H1 (cell line): ENCODE measurements around the gene LOXL1. TPM values are rescaled to one million over a fixed set of nuclear protein-coding genes. Genes with fewer than 3 reads are reported as not detected.

ENCODE experiments used
- CTCF ChIA-PET: fragments of 300-600 bp; sonication (Branson Sonifier 250); formaldehyde crosslinking; loops from one replicate; lab custom pipeline; 2021; ENCODE audit not compliant: partially characterized antibody; lab: Charles Lee
- POLR2A ChIA-PET: fragments of 300-600 bp; sonication (Branson Sonifier 250); formaldehyde crosslinking; loops from one replicate; lab custom pipeline; 2021; ENCODE audit warnings: inconsistent platforms; ENCODE audit not compliant: partially characterized antibody; lab: Charles Lee
- DNase-seq, 2 experiments: peaks; one replicate each; pipeline versions ENCODE4 v3.0.0 to v3.0.0-alpha.2; 2010 to 2022; ENCODE audit warnings: low spot score in 2 of 2, low read depth in 1 of 2, mixed read lengths in 1 of 2
- FAIRE-seq: peaks from 2 replicates; lab custom pipeline; 2011; peaks lifted over from hg19 to GRCh38; lab: Jason Lieb, UNC
- H2AFZ ChIP-seq: 2 replicates; pipeline ENCODE4 v1.8.1; 2012; ENCODE audit warnings: low read length, inconsistent platforms
- H2AK5ac ChIP-seq: 2 replicates; pipeline ENCODE4 v1.6.1; 2013; ENCODE audit warnings: low read depth, low read length
- H2BK120ac ChIP-seq: replicated peaks from 2 replicates; pipeline ENCODE3; 2013; ENCODE audit warnings: low read depth, low read length, inconsistent platforms
- H2BK12ac ChIP-seq: 2 replicates; pipeline ENCODE4 v1.6.1; 2013; ENCODE audit warnings: low read depth, low read length
- H2BK15ac ChIP-seq: 2 replicates; pipeline ENCODE4 v1.6.1; 2013; ENCODE audit warnings: low read length
- H2BK20ac ChIP-seq: 2 replicates; pipeline ENCODE4 v1.6.1; 2013; ENCODE audit warnings: low read length
- H2BK5ac ChIP-seq: 2 replicates; pipeline ENCODE4 v1.6.1; 2013; ENCODE audit warnings: low read depth, low read length
- H3K14ac ChIP-seq: 2 replicates; pipeline ENCODE4 v1.6.1; 2013; ENCODE audit warnings: inconsistent platforms; ENCODE audit not compliant: insufficient read length
- H3K18ac ChIP-seq: 2 replicates; pipeline ENCODE4 v1.6.1; 2013; ENCODE audit warnings: low read length; ENCODE audit errors: extremely low read depth
- H3K23ac ChIP-seq: 2 replicates; pipeline ENCODE4 v1.6.1; 2013; ENCODE audit warnings: inconsistent platforms; ENCODE audit not compliant: insufficient read length
- H3K23me2 ChIP-seq: 2 replicates; pipeline ENCODE4 v1.6.1; 2013; ENCODE audit warnings: low read depth, low read length
- H3K27ac ChIP-seq: 2 replicates; pipeline ENCODE4 v1.6.1; 2011; ENCODE audit warnings: low read depth, low read length, inconsistent platforms
- H3K27me3 ChIP-seq, 4 experiments: replicated peaks in 1 of 4; 1 replicate in 1 of 4; 2 replicates in 3 of 4; pipeline versions ENCODE4 v1.6.1 to v1.8.1; 2011 to 2013; ENCODE audit warnings: low read length in 3 of 4, mild to moderate bottlenecking in 3 of 4, inconsistent platforms in 2 of 4, mixed read lengths in 2 of 4, moderate library complexity in 1 of 4; ENCODE audit not compliant: control insufficient read depth in 3 of 4, insufficient read depth in 3 of 4; ENCODE audit errors: extremely low read depth in 1 of 4
- H3K36me3 ChIP-seq, 4 experiments: 2 replicates each; pipeline versions ENCODE4 v1.6.1 to v1.8.1; 2011 to 2013; ENCODE audit warnings: mild to moderate bottlenecking in 4 of 4, low read length in 3 of 4, moderate library complexity in 2 of 4, control low read depth in 1 of 4, inconsistent platforms in 1 of 4; ENCODE audit not compliant: insufficient read depth in 4 of 4, control insufficient read depth in 2 of 4
- H3K4ac ChIP-seq: replicated peaks from 2 replicates; pipeline ENCODE3; 2013; ENCODE audit warnings: low read length, low read depth, mixed read lengths, inconsistent platforms; ENCODE audit not compliant: insufficient read length
- H3K4me1 ChIP-seq, 4 experiments: replicated peaks in 1 of 4; 1 replicate in 1 of 4; 2 replicates in 3 of 4; pipeline versions ENCODE4 v1.6.1 to v1.8.1; 2011 to 2013; ENCODE audit warnings: low read length in 3 of 4, inconsistent platforms in 2 of 4, mixed read lengths in 1 of 4; ENCODE audit not compliant: insufficient read depth in 4 of 4, control insufficient read depth in 3 of 4
- H3K4me2 ChIP-seq, 2 experiments: 2 replicates each; pipeline versions ENCODE4 v1.6.1 to v1.8.1; 2011 to 2013; ENCODE audit warnings: low read depth in 2 of 2, low read length in 2 of 2, control low read depth in 1 of 2, inconsistent platforms in 1 of 2, mild to moderate bottlenecking in 1 of 2; ENCODE audit not compliant: insufficient read depth in 1 of 2
- H3K4me3 ChIP-seq, 4 experiments: fragments of 200-600, 300-600 bp in 1 of 4; sonication (generic), shearing (Covaris generic), sonication (Bioruptor Twin) in 1 of 4; 2 replicates each; pipeline versions ENCODE4 v1.5.1 to v1.8.1; 2011 to 2016; ENCODE audit warnings: low read length in 4 of 4, low read depth in 3 of 4, control low read depth in 2 of 4, inconsistent platforms in 2 of 4, mild to moderate bottlenecking in 2 of 4, mixed read lengths in 1 of 4, moderate library complexity in 1 of 4; ENCODE audit not compliant: insufficient read depth in 2 of 4; ENCODE audit errors: extremely low read depth in 1 of 4
- H3K56ac ChIP-seq: replicated peaks from 2 replicates; pipeline ENCODE3; 2013; ENCODE audit warnings: low read depth, mild to moderate bottlenecking, mixed read lengths, low read length, inconsistent platforms; ENCODE audit not compliant: insufficient read length
- H3K79me1 ChIP-seq: 2 replicates; pipeline ENCODE4 v1.6.1; 2013; ENCODE audit warnings: low read depth, low read length, control low read depth
- H3K79me2 ChIP-seq, 2 experiments: 2 replicates each; pipeline versions ENCODE4 v1.6.1 to v1.8.1; 2012 to 2013; ENCODE audit warnings: low read length in 2 of 2, mild to moderate bottlenecking in 2 of 2, inconsistent platforms in 1 of 2; ENCODE audit not compliant: insufficient read depth in 2 of 2, control insufficient read depth in 1 of 2
- H3K9ac ChIP-seq, 4 experiments: replicated peaks in 1 of 4; 1 replicate in 1 of 4; 2 replicates in 3 of 4; pipeline versions ENCODE4 v1.6.1 to v1.8.1; 2011 to 2013; ENCODE audit warnings: low read depth in 3 of 4, low read length in 3 of 4, control low read depth in 2 of 4, mild to moderate bottlenecking in 2 of 4, moderate library complexity in 2 of 4, inconsistent platforms in 1 of 4; ENCODE audit errors: extremely low read depth in 1 of 4
- H3K9me3 ChIP-seq, 2 experiments: 2 replicates each; pipeline versions ENCODE4 v1.6.1 to v1.8.1; 2012 to 2013; ENCODE audit warnings: mild to moderate bottlenecking in 2 of 2, moderate library complexity in 2 of 2, control low read depth in 1 of 2, inconsistent platforms in 1 of 2, low read depth in 1 of 2, low read length in 1 of 2, mixed read lengths in 1 of 2; ENCODE audit not compliant: insufficient read depth in 2 of 2
- H4K20me1 ChIP-seq, 2 experiments: replicated peaks in 1 of 2; 2 replicates each; pipeline versions ENCODE3 to v1.8.1; 2011 to 2013; ENCODE audit warnings: inconsistent platforms in 2 of 2, low read length in 2 of 2, mild to moderate bottlenecking in 1 of 2; ENCODE audit not compliant: insufficient read depth in 2 of 2, control insufficient read depth in 1 of 2
- H4K5ac ChIP-seq: 2 replicates; pipeline ENCODE4 v1.6.1; 2013; ENCODE audit warnings: low read length, low read depth, mixed read lengths, inconsistent platforms; ENCODE audit not compliant: insufficient read length
- H4K8ac ChIP-seq: 2 replicates; pipeline ENCODE4 v1.8.0; 2013; ENCODE audit warnings: mild to moderate bottlenecking, moderate library complexity, low read length, inconsistent platforms; ENCODE audit not compliant: insufficient read depth; ENCODE audit errors: extremely low read depth
- H4K91ac ChIP-seq: replicated peaks from 2 replicates; pipeline ENCODE3; 2013; ENCODE audit warnings: low read length, mixed read lengths, inconsistent platforms; ENCODE audit not compliant: insufficient read length
- BCL11A ChIP-seq, 2 experiments: IDR thresholded peaks; one replicate each; pipeline ENCODE4 v1.6.1; 2011; ENCODE audit warnings: low read depth in 2 of 2, low read length in 2 of 2, mild to moderate bottlenecking in 2 of 2
- MAFK ChIP-seq: IDR thresholded peaks from 2 replicates; pipeline ENCODE4 v1.6.1; 2012; ENCODE audit warnings: low read depth, mild to moderate bottlenecking, improper control_type of control experiment, low read length
- WGBS, 2 experiments: shearing (Covaris generic) in 1 of 2; methylation state at CpG; one replicate each; pipeline versions ENCODE4 v1.1.6 to v1.1.7; 2013 to 2015; ENCODE audit warnings: low lambda C conversion rate in 2 of 2, mixed read lengths in 2 of 2, inconsistent platforms in 1 of 2, low coverage in 1 of 2, missing lambda C conversion rate in 1 of 2; ENCODE audit not compliant: insufficient replicate concordance in 2 of 2, insufficient coverage in 1 of 2, insufficient read length in 1 of 2; ENCODE audit errors: extremely low coverage in 1 of 2, missing lambda C conversion rate in 1 of 2; 5-methylcytosine and 5-hydroxymethylcytosine counted together
- polyA plus RNA-seq, 7 experiments: library from polyadenylated mRNA; depleted of rRNA in 3 of 7; stranded (reverse) in 5 of 7; unstranded in 2 of 7; fragments of >200 nt in 5 of 7; fragments of 200-250 nt in 2 of 7; gene quantifications; 1 replicate in 5 of 7; 2 replicates in 1 of 7; 4 replicates in 1 of 7; pipeline versions ENCODE4 v1.2.1 to v1.2.3, GENCODE V29; 2011 to 2013; ENCODE audit warnings: missing spikeins in 2 of 7, mixed read lengths in 2 of 7
- total RNA-seq: library from RNA; stranded (reverse); fragmentation: NEBNext Ultra II Directional; extraction: Animal tissue kit (Norgen Biotek cat#: 25700); gene quantifications from 2 replicates; pipeline ENCODE4 v1.2.1, GENCODE V29; 2021

Gene LOXL1
- total and polyA plus RNA-seq, 2 of the 8 experiments (the other 6 are each of a cell fraction or from before 2014, with no cell fraction given): 8.1 to 14.4 TPM

- H3K27ac ChIP-seq: no peak overlapping the region
- H2BK20ac ChIP-seq: no peak overlapping the region
- H2BK15ac ChIP-seq: no peak overlapping the region
- H3K4ac ChIP-seq: no peak overlapping the region
- WGBS, 2 experiments: 89% methylated on average over 3 of the region's 3 CpGs; no CpG with 5 or more reads in 1 of the 2 experiments
- H3K9me3 ChIP-seq: no peaks in the 10 kb centered on the region
- H3K23me2 ChIP-seq: no peaks in the 10 kb centered on the region
- H2AK5ac ChIP-seq: no peak overlapping the region
- H4K20me1 ChIP-seq: no peaks in the 10 kb centered on the region
- H2AFZ ChIP-seq: no peak overlapping the region
- POLR2A ChIA-PET: interaction anchor here (1.1 kb wide), 1 partner anchor 59 kb away, joined by 3 read pairs; no protein-coding TSS in a partner anchor
- H3K4me2 ChIP-seq: no peak overlapping the region
- no peak overlapping the region for H4K5ac ChIP-seq
- no peaks in the 10 kb centered on the region for H3K4me1 ChIP-seq
- H3K18ac ChIP-seq: no peak overlapping the region
- no peak overlapping the region for H3K14ac ChIP-seq
- no peak overlapping the region for H3K56ac ChIP-seq
- no peaks in the 10 kb centered on the region for H3K79me1 ChIP-seq
- CTCF ChIA-PET: interaction anchor here (0.6 to 8.5 kb wide), 10 partner anchors 9 to 201 kb away, joined by 3 to 167 read pairs (median 4); partner anchors contain the start of gene TBC1D21
- H3K27me3 ChIP-seq: no peaks in the 10 kb centered on the region
- H2BK12ac ChIP-seq: no peak overlapping the region
- TF ChIP-seq BCL11A (IDR thresholded peaks at IDR 0.05; ENCODE audit: low read depth in 2 of 2, low read length in 2 of 2) (no peak), MAFK (peak; percentile 91)
- TF ChIP-seq, all 59 proteins: peak for 1
- H2BK5ac ChIP-seq: no peak overlapping the region
- H3K4me3 ChIP-seq: no peak overlapping the region
- no peak overlapping the region for H4K8ac ChIP-seq
- no peak overlapping the region for H3K9ac ChIP-seq
- FAIRE-seq (no peak), DNase-seq (no peak)
- no peak overlapping the region for H3K23ac ChIP-seq
- no peaks in the 10 kb centered on the region for H3K79me2 ChIP-seq
- H3K36me3 ChIP-seq: no peaks in the 10 kb centered on the region
- no peak overlapping the region for H4K91ac ChIP-seq
- H2BK120ac ChIP-seq: no peak overlapping the region
Measured at GRCh38 chr15:73905225-73905827, 20.9 kb upstream of the LOXL1 start.
